ENCODE data around the gene PON2. TPM values are rescaled to one million over a fixed set of nuclear protein-coding genes. Genes with fewer than 3 reads are reported as not detected.

The PON2 gene
- total and polyA plus RNA-seq, 2 donors (not counting 1 experiment from before 2014, with no cell fraction given): 7.5 to 8.3 TPM

GRCh38 chr7:95429241-95429990, 5.4 kb downstream of the PON2 start:
- WGBS (ENCODE audit: insufficient coverage): no CpG with 5 or more reads among the region's 5 CpGs
- ChIA-PET CTCF (interaction anchor here (0.6 kb wide), 1 partner anchor 49 kb away, joined by 3 read pairs; no protein-coding TSS in a partner anchor), POLR2A (no interaction called here)
- intact Hi-C loops (cut with micrococcal nuclease): no loop called here
- DNase-seq (no peak), ATAC-seq (ENCODE audit: low read depth) (no peak)
- no peak overlapping the region for H3K4me3 ChIP-seq (ENCODE audit: control extremely low read depth in 1 of 5, extremely low read depth in 1 of 5, insufficient read depth in 1 of 5, low read depth in 2 of 5, low read length in 4 of 5)
- Mint-ChIP-seq H3K27me3 (peaks cover 3% of the 10 kb centered on the region), H3K27ac (no peak overlapping the region), H3K4me1 (peaks cover 4% of the 10 kb centered on the region), H3K4me3 (no peak overlapping the region), H3K9me3 (ENCODE audit: insufficient read depth) (no peaks in the 10 kb centered on the region)
- H3K79me2 ChIP-seq (ENCODE audit: control insufficient read depth, insufficient read depth, low read length): no peaks in the 10 kb centered on the region
- no peaks in the 10 kb centered on the region for H3K27me3 ChIP-seq (replicated peaks in 1 of 4; ENCODE audit: control extremely low read depth in 1 of 4, control insufficient read depth in 3 of 4, insufficient read depth in 4 of 4, low read length in 3 of 4)
- H4K20me1 ChIP-seq (ENCODE audit: control insufficient read depth, insufficient read depth, low read length, poor library complexity, severe bottlenecking): no peaks in the 10 kb centered on the region
- no peaks in the 10 kb centered on the region for H3K36me3 ChIP-seq (replicated peaks in 1 of 2; ENCODE audit: control extremely low read depth in 1 of 2, control insufficient read depth in 1 of 2, extremely low read depth in 1 of 2, insufficient read depth in 2 of 2, low read length in 1 of 2)
- H3K27ac ChIP-seq (ENCODE audit: low read length in 2 of 2): no peak overlapping the region
- H3K9me3 ChIP-seq (ENCODE audit: control extremely low read depth in 1 of 3, control insufficient read depth in 2 of 3, insufficient read depth in 1 of 3, low read length in 2 of 3): no peaks in the 10 kb centered on the region
- no peak overlapping the region for H3K4me2 ChIP-seq (replicated peaks; ENCODE audit: low read depth, low read length, poor library complexity, severe bottlenecking)
- H3K4me1 ChIP-seq (ENCODE audit: control insufficient read depth in 2 of 2, insufficient read depth in 2 of 2, low read length in 2 of 2): peaks cover 6 to 10% of the 10 kb centered on the region in 2 donors
- TF ChIP-seq EZH2 (IDR thresholded peaks at IDR 0.05; ENCODE audit: borderline replicate concordance, insufficient read depth, low read depth, low read length, poor library complexity, severe bottlenecking) (no peak), CTCF (IDR thresholded peaks at IDR 0.05) (no peak)
- no peak overlapping the region for H3K9ac ChIP-seq (ENCODE audit: low read length)
- H2AFZ ChIP-seq (ENCODE audit: insufficient read depth, low read depth, low read length, poor library complexity, severe bottlenecking): no peak overlapping the region

GRCh38 chr7:95427914-95428516, 6.8 kb downstream of the PON2 start:
- no peak for TF ChIP-seq EZH2 (IDR thresholded peaks at IDR 0.05; ENCODE audit: borderline replicate concordance, insufficient read depth, low read depth, low read length, poor library complexity, severe bottlenecking)
- TF ChIP-seq CTCF (IDR thresholded peaks at IDR 0.05): no peak
- DNase-seq (no peak), ATAC-seq (ENCODE audit: low read depth) (no peak)
- no peak overlapping the region for H2AFZ ChIP-seq (ENCODE audit: insufficient read depth, low read depth, low read length, poor library complexity, severe bottlenecking)
- no peaks in the 10 kb centered on the region for H3K79me2 ChIP-seq (ENCODE audit: control insufficient read depth, insufficient read depth, low read length)
- H4K20me1 ChIP-seq (ENCODE audit: control insufficient read depth, insufficient read depth, low read length, poor library complexity, severe bottlenecking): no peaks in the 10 kb centered on the region
- Mint-ChIP-seq H3K4me1 (no peaks in the 10 kb centered on the region), H3K27ac (no peak overlapping the region), H3K4me3 (no peak overlapping the region), H3K27me3 (peaks cover 3% of the 10 kb centered on the region), H3K9me3 (ENCODE audit: insufficient read depth) (no peaks in the 10 kb centered on the region)
- no peaks in the 10 kb centered on the region for H3K9me3 ChIP-seq (ENCODE audit: control extremely low read depth in 1 of 3, control insufficient read depth in 2 of 3, insufficient read depth in 1 of 3, low read length in 2 of 3)
- no CpG with 5 or more reads among the region's 3 CpGs for WGBS (ENCODE audit: insufficient coverage)
- H3K36me3 ChIP-seq (replicated peaks in 1 of 2; ENCODE audit: control extremely low read depth in 1 of 2, control insufficient read depth in 1 of 2, extremely low read depth in 1 of 2, insufficient read depth in 2 of 2, low read length in 1 of 2): no peaks in the 10 kb centered on the region
- H3K4me1 ChIP-seq (ENCODE audit: control insufficient read depth in 2 of 2, insufficient read depth in 2 of 2, low read length in 2 of 2): no peaks in the 10 kb centered on the region
- ChIA-PET CTCF (no interaction called here), POLR2A (no interaction called here)
- intact Hi-C loops (cut with micrococcal nuclease): no loop called here
- H3K4me2 ChIP-seq (replicated peaks; ENCODE audit: low read depth, low read length, poor library complexity, severe bottlenecking): no peak overlapping the region
- no peak overlapping the region for H3K27ac ChIP-seq (ENCODE audit: low read length in 2 of 2)
- H3K27me3 ChIP-seq (replicated peaks in 1 of 4; ENCODE audit: control extremely low read depth in 1 of 4, control insufficient read depth in 3 of 4, insufficient read depth in 4 of 4, low read length in 3 of 4): no peaks in the 10 kb centered on the region
- no peak overlapping the region for H3K9ac ChIP-seq (ENCODE audit: low read length)
- no peak overlapping the region for H3K4me3 ChIP-seq (ENCODE audit: control extremely low read depth in 1 of 5, extremely low read depth in 1 of 5, insufficient read depth in 1 of 5, low read depth in 2 of 5, low read length in 4 of 5)
